NCI-H82 (cell line): ENCODE measurements around the gene EXOC6.
"Not testable (repeated sequence)": the region's sequence is repeated elsewhere in the genome, so short reads cannot be mapped to it uniquely, and the experiment has no call there.

ENCODE experiments used
- DNase-seq: peaks from one replicate; lab custom pipeline; 2025; lab: John Stamatoyannopoulos, UW

The EXOC6 gene

GRCh38 chr10:92938841-92939240 is 90.5 kb downstream of the EXOC6 start:
- DNase-seq = no peak

DNA sequence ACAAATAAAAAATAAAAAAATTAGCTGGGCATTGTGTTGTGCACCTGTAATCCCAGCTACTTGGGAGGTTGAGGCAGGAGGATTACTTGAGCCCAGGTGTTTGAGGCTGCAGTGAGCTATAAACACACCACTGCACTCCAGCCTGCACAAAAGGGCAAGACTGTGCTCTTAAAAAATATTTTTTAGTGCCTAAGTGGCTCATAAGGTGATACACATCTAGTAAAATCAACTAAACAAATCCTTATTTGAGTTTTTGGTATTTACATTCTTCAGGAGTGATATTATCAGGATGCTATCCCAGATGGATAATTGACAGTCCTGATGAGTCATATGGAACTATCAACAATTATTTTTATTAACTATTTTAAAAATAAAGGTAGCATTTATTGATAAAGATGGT is 93.9 kb downstream of the EXOC6 start:
- DNase-seq = no peak

GRCh38 chr10:92946491-92946890 is 98.2 kb downstream of the EXOC6 start:
- DNase-seq = no peak

- DNase-seq = not testable (repeated sequence)
Measured at GRCh38 chr10:92952573-92952972, 104.3 kb downstream of the EXOC6 start.

DNA sequence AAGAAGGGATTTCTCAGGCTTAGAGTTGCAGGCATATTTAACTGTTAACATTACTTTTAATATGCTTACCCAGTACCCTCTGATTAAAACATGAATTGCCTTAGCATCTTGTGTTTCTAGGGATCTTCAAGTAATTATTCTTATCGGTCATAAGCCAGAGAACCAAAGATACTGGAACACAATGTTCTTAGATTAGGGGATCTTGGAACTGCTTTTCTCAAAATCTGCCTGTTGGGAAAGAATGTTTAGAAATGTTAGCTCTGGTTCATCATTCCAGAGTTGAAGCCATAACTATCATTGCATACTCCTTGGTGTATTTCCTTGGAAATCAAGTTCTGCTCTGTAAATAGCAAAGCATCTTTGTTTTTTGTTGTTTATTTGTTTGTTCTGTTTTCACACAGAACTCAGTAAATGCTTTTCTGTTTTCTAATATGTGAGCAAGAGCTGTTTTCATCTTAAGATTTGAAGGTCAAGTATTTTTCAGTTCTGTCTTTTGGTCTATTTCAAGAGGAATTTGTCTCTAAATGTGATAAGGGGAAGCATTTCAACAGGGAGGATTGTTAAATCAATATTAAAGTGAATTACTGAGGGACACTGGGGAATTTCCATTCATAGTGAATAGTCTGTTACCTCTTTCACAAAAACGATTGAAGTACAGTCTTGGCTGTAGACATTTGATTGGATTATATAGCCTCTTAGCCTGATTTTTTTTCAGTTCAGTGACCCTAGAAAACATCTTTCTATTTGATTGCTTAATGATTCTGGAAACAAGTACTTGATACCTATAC is 109.1 kb downstream of the EXOC6 start:
- DNase-seq = peak; percentile 11

DNA sequence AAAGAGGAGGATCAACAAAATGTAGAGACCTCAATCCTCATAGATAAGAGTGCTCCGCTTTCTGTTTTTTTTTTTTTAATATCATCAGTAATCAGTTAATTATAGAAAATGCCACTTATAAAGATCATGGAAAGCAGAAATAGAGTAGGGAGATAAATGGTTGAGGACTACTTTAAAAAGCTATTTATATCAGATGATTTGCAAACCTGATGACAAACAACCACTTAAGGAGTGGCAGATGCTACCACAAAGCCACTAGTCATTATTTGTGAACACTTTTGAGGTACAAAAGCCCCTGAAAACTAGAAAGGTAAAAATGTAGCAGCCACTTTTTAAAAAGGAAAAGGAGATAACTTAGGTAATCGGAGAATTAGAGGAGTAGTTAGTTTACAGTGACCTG is 113.3 kb downstream of the EXOC6 start:
- DNase-seq = no peak

- peak; percentile 50 for DNase-seq
Measured at GRCh38 chr10:92965314-92965713, 117.0 kb downstream of the EXOC6 start.

- DNase-seq = no peak
Measured at GRCh38 chr10:92967641-92968040, 119.3 kb downstream of the EXOC6 start.

- DNase-seq = no peak
Measured at GRCh38 chr10:92969151-92969550, 120.8 kb downstream of the EXOC6 start.

GRCh38 chr10:92970301-92971070 is 122.2 kb downstream of the EXOC6 start:
- DNase-seq = no peak

GRCh38 chr10:92972066-92972870 is 123.9 kb downstream of the EXOC6 start:
- peak; percentile 1 for DNase-seq

GRCh38 chr10:92972886-92973285 is 124.6 kb downstream of the EXOC6 start:
- no peak for DNase-seq

- not testable (repeated sequence) for DNase-seq
Measured at GRCh38 chr10:92976278-92976677, 128.0 kb downstream of the EXOC6 start.

- no peak for DNase-seq
Measured at GRCh38 chr10:92989250-92989649, 140.9 kb downstream of the EXOC6 start.

DNA sequence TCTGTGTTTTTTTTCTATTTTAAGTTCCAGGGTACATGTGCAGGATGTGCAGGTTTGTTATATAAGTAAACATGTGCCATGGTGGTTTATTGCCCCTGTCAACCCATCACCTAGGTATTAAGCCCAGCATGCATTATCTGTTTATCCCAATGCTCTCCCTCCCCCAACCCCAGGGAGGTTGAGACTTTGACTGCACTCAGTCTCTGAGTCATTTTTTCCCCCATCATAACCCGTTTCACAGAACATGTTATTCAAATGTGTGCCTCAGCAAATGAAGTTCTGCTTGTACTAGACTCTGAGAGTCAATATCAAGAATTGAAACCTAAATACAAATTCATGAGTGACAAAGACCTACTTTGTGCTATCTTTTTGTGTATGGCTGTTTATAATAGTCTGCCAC is 142.3 kb downstream of the EXOC6 start:
- peak; percentile 77 for DNase-seq

DNA sequence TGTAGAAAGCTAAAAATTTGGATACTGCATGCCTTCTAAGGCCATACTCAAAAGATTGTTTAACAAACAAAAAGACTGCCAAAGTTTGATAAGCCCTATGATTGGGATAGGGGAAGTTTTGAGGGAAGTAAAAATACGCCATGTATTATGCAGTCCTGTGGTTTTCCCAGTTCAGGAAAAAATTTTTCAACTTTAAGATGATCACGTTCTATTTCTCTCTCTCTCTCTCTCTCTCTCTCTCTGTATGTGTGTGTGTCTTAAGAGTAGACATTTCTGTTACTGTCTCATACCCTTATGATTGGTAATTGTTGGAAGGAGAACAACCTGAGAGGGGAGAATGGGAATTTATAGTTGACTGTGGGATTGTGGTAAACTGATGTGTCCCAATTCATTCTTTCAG is 143.2 kb downstream of the EXOC6 start:
- no peak for DNase-seq

GRCh38 chr10:92993699-92994272 is 145.5 kb downstream of the EXOC6 start:
- DNase-seq = peak; percentile 48

DNA sequence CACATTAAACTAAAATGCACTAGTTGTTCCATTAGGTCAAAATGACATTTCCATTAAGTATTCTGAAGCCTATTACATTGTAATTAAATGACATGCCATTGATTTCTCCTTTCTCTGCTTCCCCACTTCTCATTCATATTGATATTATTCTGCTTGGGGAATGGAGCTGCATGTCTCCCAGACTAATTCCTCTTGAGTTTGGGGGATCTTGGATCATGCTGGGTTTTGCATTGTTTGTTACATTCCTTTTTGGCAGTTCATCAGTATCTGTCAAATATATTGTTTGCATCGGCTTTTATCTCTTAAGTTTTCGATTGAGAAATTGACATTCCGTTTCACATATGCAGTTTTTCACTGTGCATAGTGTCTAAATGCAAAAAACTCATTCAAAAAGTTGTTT is 147.2 kb downstream of the EXOC6 start:
- no peak for DNase-seq

- no peak for DNase-seq
Measured at GRCh38 chr10:92997620-92998019, 149.3 kb downstream of the EXOC6 start.

DNA sequence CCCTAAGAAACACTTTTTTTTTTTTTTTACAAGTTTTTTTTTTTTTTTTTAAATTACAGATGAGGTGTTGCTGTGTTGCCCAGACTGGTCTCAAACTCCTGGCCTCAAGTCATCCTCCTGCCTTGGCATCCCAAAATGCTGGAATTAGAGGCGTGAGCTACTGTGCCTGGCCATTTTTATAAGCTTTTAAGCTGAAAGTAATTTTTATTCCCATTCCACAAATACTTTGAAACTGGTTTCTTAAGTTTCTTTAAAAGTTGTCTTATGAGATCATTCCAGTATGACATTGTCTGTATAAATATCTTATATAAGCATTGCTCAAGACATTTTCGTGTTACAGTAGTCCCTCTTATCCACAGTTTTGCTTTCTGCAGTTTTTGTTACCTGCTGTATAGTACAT is 150.9 kb downstream of the EXOC6 start:
- no peak for DNase-seq

GRCh38 chr10:93006435-93007039 is 158.2 kb downstream of the EXOC6 start:
- peak; percentile 33 for DNase-seq

DNA sequence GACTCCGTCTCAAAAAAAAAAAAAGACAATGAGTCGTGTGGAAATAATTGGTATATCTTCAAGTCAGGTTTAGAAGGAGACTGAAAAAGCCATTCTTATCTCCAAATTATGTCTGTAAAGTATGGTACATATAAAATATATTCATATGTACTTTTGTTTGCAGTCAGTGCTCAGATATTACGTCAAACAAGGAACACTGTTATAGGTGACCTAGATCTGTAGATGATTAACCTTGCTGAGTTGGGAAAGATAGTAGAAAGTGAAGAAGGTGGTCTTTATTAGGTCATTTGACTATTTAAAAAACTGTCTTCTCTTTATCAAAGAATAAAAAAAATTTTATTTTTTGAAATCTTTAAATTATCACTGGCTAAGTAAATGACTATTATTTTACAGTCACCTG is 167.4 kb downstream of the EXOC6 start:
- no peak for DNase-seq
